H1 (cell line): Measurements from ENCODE around the gene NOC2L.

Experiments used
- BACH1 ChIP-seq: IDR thresholded peaks from 2 replicates; pipeline ENCODE4 v1.6.1; 2012; ENCODE audit warnings: low read length, improper control_type of control experiment
- CBX8 ChIP-seq: fragments of 300-800, 300-1000 bp; sonication (generic); IDR thresholded peaks from 2 replicates; pipeline ENCODE4 v1.7.1; 2016; ENCODE audit warnings: low read depth, low read length, borderline replicate concordance
- CHD1 ChIP-seq: IDR thresholded peaks from 2 replicates; pipeline ENCODE4 v1.6.1; 2012; ENCODE audit warnings: low read depth, low read length, improper control_type of control experiment
- CTCF ChIP-seq, 3 experiments: IDR thresholded peaks; 1 replicate in 2 of 3; 2 replicates in 1 of 3; pipeline versions ENCODE4 v1.5.1 to v1.6.1; 2011; ENCODE audit warnings: low read length in 3 of 3, mild to moderate bottlenecking in 3 of 3, inconsistent platforms in 2 of 3, low read depth in 1 of 3, moderate library complexity in 1 of 3; ENCODE audit not compliant: insufficient read depth in 1 of 3; ENCODE audit errors: control extremely low read depth in 1 of 3
- EZH2 ChIP-seq: fragments of 200-600 bp; sonication (generic); IDR thresholded peaks from 2 replicates; pipeline ENCODE4 v1.7.1; 2012; ENCODE audit warnings: low read depth, mild to moderate bottlenecking, moderate library complexity, low read length, inconsistent platforms; ENCODE audit not compliant: severe bottlenecking
- HDAC2 ChIP-seq, 2 experiments: fragments of 300-600 bp in 1 of 2; sonication (generic) in 1 of 2; IDR thresholded peaks; 2 replicates each; pipeline ENCODE4 v1.6.1; 2011 to 2012; ENCODE audit warnings: low read depth in 2 of 2, low read length in 2 of 2, mild to moderate bottlenecking in 2 of 2, moderate library complexity in 2 of 2, borderline replicate concordance in 1 of 2, inconsistent platforms in 1 of 2
- KDM1A ChIP-seq: fragments of 200-600, 300-600 bp; sonication (generic); IDR thresholded peaks from 2 replicates; pipeline ENCODE4 v1.7.1; 2016; ENCODE audit warnings: mild to moderate bottlenecking, low read length, borderline replicate concordance
- POLR2AphosphoS5 ChIP-seq: IDR thresholded peaks from 2 replicates; pipeline ENCODE4 v1.6.1; 2011; ENCODE audit warnings: low read depth, low read length
- RAD21 ChIP-seq, 2 experiments: IDR thresholded peaks in 1 of 2; conservative IDR thresholded peaks in 1 of 2; 2 replicates each; pipeline ENCODE4 v1.6.1; 2011; ENCODE audit warnings: low read depth in 2 of 2, low read length in 2 of 2, improper control_type of control experiment in 1 of 2, inconsistent platforms in 1 of 2, mild to moderate bottlenecking in 1 of 2, moderate library complexity in 1 of 2
- RFX5 ChIP-seq: IDR thresholded peaks from 2 replicates; pipeline ENCODE4 v1.6.1; 2011; ENCODE audit warnings: low read depth, low read length, improper control_type of control experiment, borderline replicate concordance
- RNF2 ChIP-seq: fragments of 200-900, 300-1000 bp; sonication (generic); IDR thresholded peaks from 2 replicates; pipeline ENCODE4 v1.7.1; 2016; ENCODE audit warnings: borderline replicate concordance, low read depth, mild to moderate bottlenecking, antibody characterized with exemption, low read length; ENCODE audit not compliant: poor library complexity, severe bottlenecking; ENCODE audit errors: missing control alignments
- SIRT6 ChIP-seq: IDR thresholded peaks from one replicate; pipeline ENCODE4 v1.7.1; 2012; ENCODE audit warnings: low read length, inconsistent platforms
- SRF ChIP-seq: IDR thresholded peaks from 2 replicates; pipeline ENCODE4 v1.6.1; 2011; ENCODE audit warnings: mild to moderate bottlenecking, low read depth, low read length, moderate library complexity
- USF2 ChIP-seq: IDR thresholded peaks from 2 replicates; pipeline ENCODE4 v1.6.1; 2011; ENCODE audit warnings: low read length, improper control_type of control experiment

GRCh38 chr1:911875-912739 is 46.9 kb downstream of the NOC2L start:
- TF ChIP-seq CBX8 = no peak
- no peak for TF ChIP-seq RAD21 (IDR thresholded peaks at IDR 0.05 in 1 of 2, conservative IDR thresholded peaks at IDR 0.05 in 1 of 2; ENCODE audit: low read depth in 2 of 2, low read length in 2 of 2)
- TF ChIP-seq HDAC2 (IDR thresholded peaks at IDR 0.05; ENCODE audit: borderline replicate concordance in 1 of 2, low read depth in 2 of 2, low read length in 2 of 2) = no peak
- TF ChIP-seq RFX5 = no peak
- no peak for TF ChIP-seq RNF2
- TF ChIP-seq CTCF (IDR thresholded peaks at IDR 0.05; ENCODE audit: control extremely low read depth in 1 of 3, insufficient read depth in 1 of 3, low read depth in 1 of 3, low read length in 3 of 3) = no peak
- peak; percentile 37 for TF ChIP-seq EZH2
- TF ChIP-seq KDM1A = no peak
- no peak for TF ChIP-seq SRF
- TF ChIP-seq SIRT6 = no peak
- TF ChIP-seq CHD1 = no peak
- TF ChIP-seq USF2 = no peak
- no peak for TF ChIP-seq POLR2AphosphoS5
- TF ChIP-seq BACH1 = no peak
